GM23248 (cell line): ENCODE data around the gene KCNQ4. TPM values are rescaled to one million over a fixed set of nuclear protein-coding genes. Genes with fewer than 3 reads are reported as not detected.

Source experiments
- DNase-seq: peaks from one replicate; pipeline ENCODE4 v3.0.0-alpha.2; 2015
- H2AFZ ChIP-seq: fragments of 200-600 bp; sonication (generic); 2 replicates; pipeline ENCODE4 v1.6.1; 2016; ENCODE audit warnings: antibody characterized with exemption
- H3F3A ChIP-seq: fragments of 200-600 bp; sonication (generic); 2 replicates; pipeline ENCODE4 v1.6.1; 2016; ENCODE audit warnings: mild to moderate bottlenecking, antibody characterized with exemption, mixed run types; ENCODE audit not compliant: insufficient read depth
- H3K27ac ChIP-seq: fragments of 200-600 bp; sonication (generic); 2 replicates; pipeline ENCODE4 v1.5.1; 2016; ENCODE audit warnings: mild to moderate bottlenecking
- H3K27me3 ChIP-seq: fragments of 200-600 bp; sonication (generic); replicated peaks from 2 replicates; pipeline ENCODE4 v1.6.1; 2016; ENCODE audit warnings: mild to moderate bottlenecking; ENCODE audit not compliant: insufficient read depth
- H3K36me3 ChIP-seq: fragments of 200-600 bp; sonication (generic); 2 replicates; pipeline ENCODE4 v1.6.1; 2016; ENCODE audit warnings: low read depth, mild to moderate bottlenecking
- H3K4me1 ChIP-seq: fragments of 200-600 bp; sonication (generic); 2 replicates; pipeline ENCODE4 v1.6.1; 2016; ENCODE audit warnings: mild to moderate bottlenecking; ENCODE audit not compliant: insufficient read depth
- H3K4me2 ChIP-seq: fragments of 200-600 bp; sonication (generic); one replicate; pipeline ENCODE4 v1.6.1; 2016; ENCODE audit warnings: mild to moderate bottlenecking; ENCODE audit not compliant: unreplicated experiment
- H3K4me3 ChIP-seq: fragments of 200-600 bp; sonication (generic); 2 replicates; pipeline ENCODE4 v1.5.1; 2016; ENCODE audit warnings: mild to moderate bottlenecking
- H3K79me2 ChIP-seq: fragments of 200-600 bp; sonication (generic); 2 replicates; pipeline ENCODE4 v1.6.1; 2016; ENCODE audit warnings: mild to moderate bottlenecking; ENCODE audit not compliant: insufficient read depth
- H3K9ac ChIP-seq: fragments of 200-600 bp; sonication (generic); 2 replicates; pipeline ENCODE4 v1.6.1; 2016; ENCODE audit warnings: mild to moderate bottlenecking
- H3K9me2 ChIP-seq: fragments of 200-600 bp; sonication (generic); 2 replicates; pipeline ENCODE4 v1.6.1; 2016; ENCODE audit warnings: mixed run types, mild to moderate bottlenecking, moderate library complexity; ENCODE audit not compliant: insufficient read depth
- H3K9me3 ChIP-seq: fragments of 200-600 bp; sonication (generic); one replicate; pipeline ENCODE4 v1.6.1; 2017; ENCODE audit warnings: low read depth
- H4K20me1 ChIP-seq: fragments of 200-600 bp; sonication (generic); 2 replicates; pipeline ENCODE4 v1.6.0; 2016; ENCODE audit not compliant: insufficient read depth
- EZH2 ChIP-seq: fragments of 200-600 bp; sonication (generic); IDR thresholded peaks from 2 replicates; pipeline ENCODE4 v1.6.1; 2018; ENCODE audit warnings: antibody characterized with exemption, mild to moderate bottlenecking; ENCODE audit not compliant: insufficient read depth, poor library complexity, severe bottlenecking
- EZH2phosphoT487 ChIP-seq: fragments of 200-600 bp; sonication (generic); IDR thresholded peaks from 2 replicates; pipeline ENCODE4 v1.6.1; 2018; ENCODE audit warnings: antibody characterized with exemption, moderate library complexity, mild to moderate bottlenecking, low read depth; ENCODE audit not compliant: insufficient read depth
- WGBS, 2 experiments: methylation state at CpG; one replicate each; pipeline ENCODE4 v1.1.6; 2015 to 2017; ENCODE audit warnings: low lambda C conversion rate in 2 of 2, low coverage in 1 of 2; ENCODE audit errors: missing lambda C conversion rate in 2 of 2; 5-methylcytosine and 5-hydroxymethylcytosine counted together
- in situ Hi-C: fragments of 300-500 bp; cut with MboI; formaldehyde crosslinking; loops from 2 replicates; pipeline ENCODE4 v1.15.0; 2020
- polyA plus RNA-seq: library from polyadenylated mRNA; unstranded; fragments of >200 nt; fragmentation: Nextera tagmentation; extraction: Ambion mirVana; gene quantifications from 2 replicates; pipeline ENCODE4 v1.2.1, GENCODE V29; 2016
- total RNA-seq: library from RNA; depleted of rRNA; stranded (reverse); fragments of >200 nt; shearing (Covaris generic); gene quantifications from 2 replicates; pipeline ENCODE4 v1.2.3, GENCODE V29; 2014

Gene KCNQ4
- total and polyA plus RNA-seq, 2 experiments from 2014 or later, result not detected

DNA sequence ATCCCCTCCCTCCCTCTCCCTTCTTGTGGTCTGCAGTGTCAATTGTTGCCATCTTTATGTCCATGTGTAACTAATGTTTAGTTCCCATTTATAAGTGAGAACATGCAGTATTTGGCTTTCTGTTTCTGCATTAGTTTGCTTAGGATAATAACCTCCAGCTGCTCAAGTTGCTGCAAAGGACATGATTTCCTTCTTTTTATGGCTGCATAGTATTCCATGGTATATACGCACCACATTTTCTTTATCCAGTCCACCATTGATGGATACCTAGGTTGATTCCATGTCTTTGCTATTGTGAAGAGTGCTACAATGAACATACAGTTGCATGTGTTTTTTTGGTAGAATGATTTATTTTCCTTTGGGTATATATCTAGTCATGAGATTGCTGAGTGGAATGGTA is 62.3 kb downstream of the KCNQ4 start:
- H3K9ac ChIP-seq, result no peak overlapping the region
- no peak overlapping the region for H3K4me2 ChIP-seq
- H3K9me3 ChIP-seq, result no peaks in the 10 kb centered on the region
- no peak overlapping the region for H3K4me3 ChIP-seq
- H3K79me2 ChIP-seq, result no peaks in the 10 kb centered on the region
- H3K27me3 ChIP-seq, result peaks cover under 1% of the 10 kb centered on the region; the same call in 1 of the 2 replicates
- no peak for DNase-seq
- H3K4me1 ChIP-seq, result no peaks in the 10 kb centered on the region
- no peaks in the 10 kb centered on the region for H4K20me1 ChIP-seq
- TF ChIP-seq EZH2 (no peak), EZH2phosphoT487 (no peak)
- in situ Hi-C loops, result loop anchor here (5.0 to 10.0 kb wide), 2 partner anchors 106 to 231 kb away; no protein-coding TSS in a partner anchor
- WGBS, 2 experiments, result 89 to 91% methylated on average over 1 of the region's 1 CpG
- H3K27ac ChIP-seq, result no peak overlapping the region
- no peaks in the 10 kb centered on the region for H3K9me2 ChIP-seq
- no peaks in the 10 kb centered on the region for H3K36me3 ChIP-seq
- H2AFZ ChIP-seq, result no peak overlapping the region
- no peaks in the 10 kb centered on the region for H3F3A ChIP-seq

DNA sequence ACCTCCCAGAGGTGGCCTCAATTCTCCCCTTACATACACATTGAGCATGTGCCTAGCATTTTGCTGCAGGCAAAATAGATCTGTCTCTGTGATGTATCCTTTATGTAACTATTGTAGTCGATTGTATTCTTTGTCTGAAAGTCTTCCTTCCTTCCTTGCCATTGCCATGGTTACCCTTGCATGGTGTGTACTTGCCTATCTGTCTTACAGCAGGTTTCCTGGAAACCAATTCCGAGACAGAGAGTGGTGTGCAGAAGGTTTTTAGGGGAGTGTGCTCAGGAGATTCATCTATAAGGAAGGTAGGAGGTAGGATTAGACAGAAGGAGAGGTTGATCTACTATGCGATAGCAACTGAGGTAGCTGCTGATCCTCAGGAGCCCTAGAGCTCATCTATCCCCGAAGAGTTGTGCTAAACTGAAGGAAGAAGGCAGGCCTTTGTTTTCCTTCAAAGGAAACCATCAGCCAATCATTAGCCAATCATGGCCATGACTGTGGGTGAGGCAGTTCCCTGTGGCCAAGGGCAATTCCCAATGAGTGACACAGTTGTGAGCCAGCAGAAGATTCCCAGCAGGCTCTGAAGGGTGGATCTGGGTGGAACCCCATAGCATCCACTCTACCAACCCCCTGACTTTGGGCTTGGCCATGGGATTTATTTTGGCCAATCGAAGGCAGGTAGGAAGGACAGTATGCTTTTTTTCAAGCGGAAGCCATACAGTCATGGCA is 63.6 kb downstream of the KCNQ4 start:
- H3K27me3 ChIP-seq, result no peaks in the 10 kb centered on the region
- H3K4me2 ChIP-seq, result no peak overlapping the region
- no peak overlapping the region for H3K27ac ChIP-seq
- H3K4me3 ChIP-seq, result no peak overlapping the region
- H3K36me3 ChIP-seq, result no peaks in the 10 kb centered on the region
- H3K9me3 ChIP-seq, result no peaks in the 10 kb centered on the region
- TF ChIP-seq EZH2 (no peak), EZH2phosphoT487 (no peak)
- no peaks in the 10 kb centered on the region for H3K4me1 ChIP-seq
- no peaks in the 10 kb centered on the region for H3K9me2 ChIP-seq
- H3F3A ChIP-seq, result no peaks in the 10 kb centered on the region
- WGBS, 2 experiments, result 83 to 84% methylated on average over 6 of the region's 6 CpGs
- H4K20me1 ChIP-seq, result no peaks in the 10 kb centered on the region
- no peak overlapping the region for H3K9ac ChIP-seq
- no peak overlapping the region for H2AFZ ChIP-seq
- peak; percentile 49 for DNase-seq
- H3K79me2 ChIP-seq, result no peaks in the 10 kb centered on the region
- in situ Hi-C loops, result loop anchor here (5.0 to 10.0 kb wide), 2 partner anchors 105 to 232 kb away; no protein-coding TSS in a partner anchor

DNA sequence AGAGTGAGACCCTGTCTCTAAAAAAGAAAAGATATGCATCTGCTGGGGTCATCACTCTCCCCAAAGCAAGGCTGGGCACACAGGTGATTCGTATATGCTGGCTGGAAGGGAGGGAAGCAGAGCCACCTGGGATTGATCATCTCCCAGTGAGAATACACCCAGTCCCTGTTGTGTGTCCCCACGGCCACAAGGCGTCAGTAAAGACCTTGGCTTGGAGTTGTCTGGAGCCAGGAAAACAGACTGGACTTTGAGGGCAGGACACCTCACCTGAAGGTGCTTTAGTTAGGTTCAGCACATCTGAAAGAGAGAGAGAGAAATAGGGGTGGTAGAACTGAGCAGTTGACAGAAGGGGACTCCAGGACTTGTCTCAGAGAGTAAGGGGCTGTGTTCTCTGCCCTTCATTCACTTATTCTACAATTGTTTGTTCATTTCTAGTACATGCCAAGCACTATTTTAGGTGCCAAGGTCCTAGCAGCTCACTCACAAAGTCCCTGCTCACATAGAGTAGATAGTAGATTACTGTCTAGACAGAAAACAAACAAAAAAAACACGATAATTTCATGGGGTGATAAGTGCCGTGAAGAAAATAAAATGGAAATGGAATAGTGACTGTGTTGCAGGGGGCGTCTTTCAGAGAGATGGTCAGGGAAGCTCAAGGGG is 65.1 kb downstream of the KCNQ4 start:
- Histone ChIP-seq H2AFZ (no peak overlapping the region), H3K9me2 (no peaks in the 10 kb centered on the region), H3K36me3 (no peaks in the 10 kb centered on the region), H3K4me2 (no peak overlapping the region), H4K20me1 (no peaks in the 10 kb centered on the region), H3K9ac (no peak overlapping the region), H3K4me3 (no peak overlapping the region), H3F3A (no peaks in the 10 kb centered on the region), H3K4me1 (no peaks in the 10 kb centered on the region), H3K79me2 (no peaks in the 10 kb centered on the region), H3K27me3 (no peaks in the 10 kb centered on the region), H3K9me3 (no peaks in the 10 kb centered on the region), H3K27ac (no peak overlapping the region)
- in situ Hi-C loops, result loop anchor here (5.0 to 10.0 kb wide), 2 partner anchors 104 to 234 kb away; no protein-coding TSS in a partner anchor
- TF ChIP-seq EZH2, result no peak
- no peak for TF ChIP-seq EZH2phosphoT487
- 47% methylated on average over 6 of the region's 6 CpGs for WGBS, 2 experiments
- peak; percentile 79 for DNase-seq

DNA sequence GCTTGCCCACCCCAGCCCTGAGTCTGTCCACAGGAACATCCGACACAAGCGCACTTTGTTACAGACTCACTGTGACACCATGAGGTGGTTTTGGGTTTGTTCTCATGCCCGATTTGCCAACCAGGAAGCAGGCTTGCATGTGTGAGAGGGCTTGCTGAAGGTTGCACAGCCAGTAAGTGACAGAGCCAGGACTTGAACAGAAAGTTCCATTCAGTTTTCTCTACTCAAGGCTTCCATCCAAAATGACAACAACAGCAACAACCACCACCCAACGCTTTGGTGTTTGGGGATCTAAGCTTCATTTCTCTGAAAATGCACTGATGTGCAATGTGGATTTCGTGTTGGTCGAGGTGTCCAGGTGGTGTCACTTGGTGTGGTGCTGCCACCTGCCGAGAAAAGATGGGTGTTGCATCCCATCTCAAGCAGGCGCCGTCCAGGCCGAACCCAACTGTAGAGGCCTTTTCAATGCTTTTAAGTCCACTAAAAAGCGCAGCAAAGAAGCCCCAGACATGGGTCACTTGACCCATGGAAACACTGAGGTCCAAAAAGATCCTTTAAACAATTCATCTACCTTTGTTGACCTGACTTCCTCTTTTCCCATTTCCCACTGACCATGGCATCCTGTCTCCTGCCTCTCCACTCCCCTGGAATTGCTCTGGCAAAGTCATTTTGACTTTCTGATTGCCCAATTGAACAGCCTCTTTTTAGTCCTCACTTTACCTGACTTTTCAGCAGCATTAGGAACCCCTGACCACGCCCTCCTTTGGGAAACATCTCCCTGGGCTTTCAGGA is 66.4 kb downstream of the KCNQ4 start:
- H4K20me1 ChIP-seq, result no peaks in the 10 kb centered on the region
- H2AFZ ChIP-seq, result 0 out of 2 replicates have a peak overlapping the region, but pooled peaks have one; percentile 4
- no peaks in the 10 kb centered on the region for H3K36me3 ChIP-seq
- H3K9ac ChIP-seq, result no peak overlapping the region
- H3K4me2 ChIP-seq, result no peak overlapping the region
- WGBS, 2 experiments, result 26 to 29% methylated on average over 12 of the region's 12 CpGs
- no peaks in the 10 kb centered on the region for H3K27me3 ChIP-seq
- no peaks in the 10 kb centered on the region for H3K9me3 ChIP-seq
- DNase-seq, result peak; percentile 70
- H3K4me1 ChIP-seq, result no peaks in the 10 kb centered on the region
- no peaks in the 10 kb centered on the region for H3K9me2 ChIP-seq
- H3K79me2 ChIP-seq, result no peaks in the 10 kb centered on the region
- TF ChIP-seq EZH2 (no peak), EZH2phosphoT487 (no peak)
- in situ Hi-C loops, result loop anchor here (5.0 to 10.0 kb wide), 2 partner anchors 102 to 235 kb away; no protein-coding TSS in a partner anchor
- H3K27ac ChIP-seq, result no peak overlapping the region
- H3F3A ChIP-seq, result no peaks in the 10 kb centered on the region
- no peak overlapping the region for H3K4me3 ChIP-seq
